IMR-90 (cell line): ENCODE results near the gene CST3.

ENCODE experiments used
- CEBPB ChIP-seq: IDR thresholded peaks from 2 replicates; pipeline ENCODE4 v1.6.1; 2012; ENCODE audit warnings: low read depth, low read length, improper control_type of control experiment
- CTCF ChIP-seq: conservative IDR thresholded peaks from 2 replicates; pipeline ENCODE4 v1.5.1; 2012; ENCODE audit warnings: mild to moderate bottlenecking, low read depth, low read length, improper control_type of control experiment
- MXI1 ChIP-seq: IDR thresholded peaks from 2 replicates; pipeline ENCODE4 v1.6.1; 2012; ENCODE audit warnings: low read depth, mild to moderate bottlenecking, low read length, moderate library complexity, borderline replicate concordance
- POLR2A ChIP-seq: IDR thresholded peaks from 2 replicates; pipeline ENCODE4 v1.6.1; 2012; ENCODE audit warnings: mild to moderate bottlenecking, low read depth, low read length
- RCOR1 ChIP-seq: IDR thresholded peaks from 2 replicates; pipeline ENCODE4 v1.6.1; 2012; ENCODE audit warnings: mild to moderate bottlenecking, low read length, improper control_type of control experiment; ENCODE audit not compliant: insufficient replicate concordance
- TF ChIP-seq, protein P1 (sequence below): fragments of 150-350 bp; IDR thresholded peaks from 2 replicates; pipeline ENCODE4 v1.6.1; 2017; ENCODE audit warnings: mild to moderate bottlenecking, antibody characterized with exemption, low read length, low read depth

DNA sequence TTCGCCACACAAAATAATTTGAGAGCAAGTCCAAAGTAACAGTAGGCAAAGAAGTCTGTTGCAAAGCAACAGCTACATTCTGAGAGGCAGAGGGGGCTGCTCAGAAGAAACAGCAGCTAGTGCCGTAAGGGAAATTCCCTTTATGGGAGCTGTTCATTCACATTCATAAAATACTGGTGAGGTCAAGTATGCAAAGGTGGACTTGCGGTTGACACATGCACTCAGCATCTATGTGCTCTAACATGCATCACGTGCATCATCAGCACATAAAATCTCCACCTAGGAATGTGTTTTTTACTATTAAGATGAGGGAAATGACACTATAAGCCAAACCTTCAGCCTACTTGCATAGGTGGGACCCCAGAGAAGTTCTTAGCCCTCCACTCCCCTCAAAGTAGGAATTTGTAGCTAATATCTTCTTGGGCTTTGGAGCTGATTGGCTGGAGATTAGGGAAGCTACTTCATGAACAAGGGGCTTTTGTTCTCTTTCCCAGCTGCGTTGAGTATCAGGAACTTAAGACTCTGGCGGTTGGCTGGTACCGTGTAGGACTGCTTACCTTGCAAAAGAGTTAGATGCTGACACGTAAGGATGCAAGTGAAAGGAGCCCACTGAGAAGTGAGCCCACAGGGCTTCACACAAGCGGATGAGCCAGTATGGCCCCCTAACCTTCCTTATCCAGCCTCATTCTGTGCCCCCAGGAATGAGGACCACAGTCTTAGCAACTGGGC is 12.4 kb downstream of the CST3 start:
- TF ChIP-seq CTCF (no peak), POLR2A (no peak), RCOR1 (no peak), MXI1 (no peak), CEBPB (no peak)
- TF ChIP-seq, protein P1, sequence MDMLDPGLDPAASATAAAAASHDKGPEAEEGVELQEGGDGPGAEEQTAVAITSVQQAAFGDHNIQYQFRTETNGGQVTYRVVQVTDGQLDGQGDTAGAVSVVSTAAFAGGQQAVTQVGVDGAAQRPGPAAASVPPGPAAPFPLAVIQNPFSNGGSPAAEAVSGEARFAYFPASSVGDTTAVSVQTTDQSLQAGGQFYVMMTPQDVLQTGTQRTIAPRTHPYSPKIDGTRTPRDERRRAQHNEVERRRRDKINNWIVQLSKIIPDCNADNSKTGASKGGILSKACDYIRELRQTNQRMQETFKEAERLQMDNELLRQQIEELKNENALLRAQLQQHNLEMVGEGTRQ, result no peak
